ENCODE data around the gene TTLL3. TPM values are rescaled to one million over a fixed set of nuclear protein-coding genes. Genes with fewer than 3 reads are reported as not detected.
A peak's percentile ranks its signal among the peaks of the same experiment; 100 is the strongest.
"Not testable (repeated sequence)": the region's sequence is repeated elsewhere in the genome, so short reads cannot be mapped to it uniquely, and the experiment has no call there.

The TTLL3 gene
- total and polyA plus RNA-seq, 11 donors: 4.7 to 30.3 (median 11.8) TPM

DNA sequence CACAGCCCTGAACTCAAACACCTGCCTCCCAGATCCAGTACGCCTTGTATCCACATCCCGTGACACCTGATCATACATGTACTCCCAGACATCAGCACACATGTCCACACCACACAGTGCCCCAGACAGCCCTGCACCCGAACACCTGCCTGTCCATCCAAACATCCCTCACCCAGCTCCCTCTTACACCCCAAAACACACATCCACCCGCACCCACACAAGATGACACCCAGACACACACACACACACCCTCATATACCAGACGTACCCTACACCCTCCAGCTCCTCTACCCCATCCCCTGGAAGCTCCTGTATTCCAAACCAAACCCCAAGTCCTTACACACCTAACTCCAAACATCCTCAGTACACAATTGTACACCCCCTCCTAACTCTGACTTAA, 41.0 kb upstream of the TTLL3 start:
- WGBS, 4 donors: 69 to 74% (median 73%) methylated on average over 5 of the region's 5 CpGs
- Histone ChIP-seq H3K4me1 (peaks cover 0 to 46% (median 31%) of the 10 kb centered on the region in 12 donors), H3K9me3 (no peaks in the 10 kb centered on the region), H3K4me3 (peak overlapping the region; percentile 58 to 96 (median 78)), H3K27me3 (no peaks in the 10 kb centered on the region), H3K36me3 (peaks cover 0 to 21% (median 8%) of the 10 kb centered on the region in 9 donors), H3K27ac (peak overlapping the region in 9 of 12 donors; percentile 67 to 90 (median 86))
- intact Hi-C loops (cut with DNase I): loop anchor here in 2 of 10 donors (1.0 to 2.0 kb wide), 2 partner anchors 19 to 24 kb away; partner anchors contain the start of genes ARPC4 (in 1 of the 2) and TADA3 (in 1 of the 2)
- DNase-seq (no peak), ATAC-seq (no peak)
- no peak for TF ChIP-seq POLR2A (IDR thresholded peaks at IDR 0.05)
- TF ChIP-seq, protein P1, sequence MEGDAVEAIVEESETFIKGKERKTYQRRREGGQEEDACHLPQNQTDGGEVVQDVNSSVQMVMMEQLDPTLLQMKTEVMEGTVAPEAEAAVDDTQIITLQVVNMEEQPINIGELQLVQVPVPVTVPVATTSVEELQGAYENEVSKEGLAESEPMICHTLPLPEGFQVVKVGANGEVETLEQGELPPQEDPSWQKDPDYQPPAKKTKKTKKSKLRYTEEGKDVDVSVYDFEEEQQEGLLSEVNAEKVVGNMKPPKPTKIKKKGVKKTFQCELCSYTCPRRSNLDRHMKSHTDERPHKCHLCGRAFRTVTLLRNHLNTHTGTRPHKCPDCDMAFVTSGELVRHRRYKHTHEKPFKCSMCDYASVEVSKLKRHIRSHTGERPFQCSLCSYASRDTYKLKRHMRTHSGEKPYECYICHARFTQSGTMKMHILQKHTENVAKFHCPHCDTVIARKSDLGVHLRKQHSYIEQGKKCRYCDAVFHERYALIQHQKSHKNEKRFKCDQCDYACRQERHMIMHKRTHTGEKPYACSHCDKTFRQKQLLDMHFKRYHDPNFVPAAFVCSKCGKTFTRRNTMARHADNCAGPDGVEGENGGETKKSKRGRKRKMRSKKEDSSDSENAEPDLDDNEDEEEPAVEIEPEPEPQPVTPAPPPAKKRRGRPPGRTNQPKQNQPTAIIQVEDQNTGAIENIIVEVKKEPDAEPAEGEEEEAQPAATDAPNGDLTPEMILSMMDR (IDR thresholded peaks at IDR 0.05): no peak

DNA sequence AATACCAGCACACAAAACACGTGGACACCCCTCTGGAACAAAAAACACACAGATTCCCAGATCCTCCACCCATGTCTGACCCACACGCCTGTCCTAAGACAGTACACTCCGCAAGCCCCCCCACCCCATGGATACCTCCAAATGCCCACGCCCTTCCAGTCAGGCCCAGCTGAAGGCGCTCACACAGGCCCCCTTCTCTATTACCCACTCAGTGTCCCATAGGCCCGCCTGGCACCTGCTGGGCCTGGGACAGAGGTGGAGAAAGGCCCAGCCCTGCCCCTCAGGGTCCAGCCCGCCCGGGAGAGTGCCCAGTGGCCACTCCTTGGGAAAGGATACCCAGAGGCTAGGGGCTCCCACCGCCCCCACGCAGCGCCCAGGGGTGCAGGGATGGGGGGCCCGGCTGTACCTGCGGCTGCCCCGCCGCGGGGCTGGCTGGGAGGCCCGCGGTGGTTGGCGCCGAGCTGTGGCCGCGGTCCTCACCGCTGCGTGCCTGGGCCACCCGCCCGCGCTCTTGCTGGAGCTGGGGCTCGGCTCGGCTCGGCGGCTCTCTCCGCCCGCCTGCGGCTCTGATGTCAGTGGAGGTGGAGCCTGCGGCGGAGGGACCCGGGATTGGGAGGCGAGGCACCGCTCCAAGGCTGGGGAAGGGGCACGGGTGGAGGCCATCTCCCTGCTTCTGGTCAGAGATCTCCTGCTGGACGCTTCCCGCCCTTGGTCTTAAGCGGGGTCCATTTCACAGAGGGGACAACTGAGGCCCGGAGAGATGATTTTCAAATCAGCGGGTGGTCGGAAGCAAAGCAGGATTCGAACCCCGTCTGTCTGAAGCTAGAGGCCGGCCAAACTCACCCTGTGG, 40.4 kb upstream of the TTLL3 start, which contains the start of gene CAMK1:
CAMK1 (minus strand) TSS at position 522 of the 850 bp plus-strand sequence. CDS start 2,198 bp downstream, outside the sequence.
- peaks cover 0 to 16% (median 4%) of the 10 kb centered on the region in 9 donors for H3K36me3 ChIP-seq
- 3 to 22% (median 5%) methylated on average over 11 to 49 of the region's 49 CpGs for WGBS, 4 donors
- peak in 1 of 2 donors; percentile 86 for TF ChIP-seq POLR2A (IDR thresholded peaks at IDR 0.05)
- TF ChIP-seq, protein P1 (IDR thresholded peaks at IDR 0.05): no peak
- H3K4me1 ChIP-seq: peaks cover 0 to 46% (median 31%) of the 10 kb centered on the region in 12 donors
- H3K9me3 ChIP-seq: no peaks in the 10 kb centered on the region
- intact Hi-C loops (cut with DNase I): loop anchor here in 2 of 10 donors (1.0 to 2.0 kb wide), 2 partner anchors 19 to 23 kb away; partner anchors contain the start of genes ARPC4 (in 1 of the 2) and TADA3 (in 1 of the 2)
- ATAC-seq (peak; percentile 78 to 96 (median 92)), DNase-seq (peak; percentile 85 to 93 (median 88))
- H3K27ac ChIP-seq: peak within 1 kb of the TSS; percentile 51 to 90 (median 84)
- no peaks in the 10 kb centered on the region for H3K27me3 ChIP-seq
- H3K4me3 ChIP-seq: peak within 1 kb of the TSS; percentile 58 to 96 (median 78)

DNA sequence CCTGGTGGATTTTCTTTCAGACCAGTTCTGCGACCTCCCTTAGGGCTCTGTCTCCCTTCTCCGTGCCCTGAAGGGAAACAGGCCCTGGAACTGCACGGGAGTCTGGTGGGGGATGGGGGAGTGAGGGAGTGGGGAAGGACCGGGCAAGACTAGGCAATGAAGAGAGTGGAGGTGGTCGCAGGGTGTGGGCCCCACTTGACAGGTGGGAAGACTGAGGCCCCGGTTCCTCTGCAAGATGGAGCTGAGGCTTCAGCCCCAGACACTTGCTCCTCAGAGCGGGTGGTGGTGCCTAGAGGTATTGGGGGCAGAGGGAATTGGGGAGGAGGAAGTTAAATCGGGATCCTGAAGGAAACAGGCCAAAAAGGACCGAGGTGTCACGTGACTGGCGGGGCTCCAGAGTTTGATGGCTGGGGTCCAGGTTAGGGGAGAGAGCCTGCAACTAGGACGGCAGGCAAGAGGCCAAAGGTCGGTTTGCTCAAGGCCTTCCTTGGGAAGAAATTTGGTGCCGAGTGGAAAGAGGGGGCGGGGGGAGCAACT, 39.7 kb upstream of the TTLL3 start:
- peak; percentile 83 to 93 (median 87) for DNase-seq
- TF ChIP-seq, protein P1 (IDR thresholded peaks at IDR 0.05): no peak
- no peak for TF ChIP-seq POLR2A (IDR thresholded peaks at IDR 0.05)
- WGBS, 4 donors: 11 to 18% (median 15%) methylated on average over 15 of the region's 15 CpGs

DNA sequence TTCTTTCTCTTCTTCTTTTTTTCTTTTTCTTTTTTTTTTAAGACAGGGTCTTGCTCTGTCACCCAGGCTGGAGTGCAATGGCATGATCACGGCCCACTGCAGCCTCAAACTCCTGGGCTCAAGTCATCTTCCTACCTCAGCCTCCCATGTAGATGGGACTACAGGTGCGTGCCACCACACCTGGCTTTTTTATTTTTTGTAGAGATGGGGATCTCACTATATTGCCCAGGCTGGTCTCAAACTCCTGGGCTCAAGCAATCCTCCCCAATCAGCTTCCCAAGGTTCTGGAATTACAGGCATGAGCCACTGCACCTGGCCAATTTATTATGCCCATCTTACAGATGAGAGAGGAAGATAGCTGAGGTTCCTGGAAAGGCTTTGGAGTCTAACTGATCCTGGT, 39.1 kb upstream of the TTLL3 start:
- H3K4me3 ChIP-seq; H3K9me3 ChIP-seq; H3K27me3 ChIP-seq; intact Hi-C loops (cut with DNase I); H3K36me3 ChIP-seq; ATAC-seq; DNase-seq: not testable (repeated sequence)
- peaks cover 0 to 46% (median 31%) of the 10 kb centered on the region in 12 donors for H3K4me1 ChIP-seq
- WGBS, 4 donors: 88 to 97% (median 92%) methylated on average over 2 of the region's 2 CpGs
- H3K27ac ChIP-seq: peak overlapping the region in 9 of 12 donors; percentile 48 to 90 (median 86)

More for the DNA sequence above, 39.7 kb upstream of the TTLL3 start:
- peak in 3 of 4 donors; percentile 19 to 45 (median 35) for ATAC-seq
- intact Hi-C loops (cut with DNase I): no loop called here
- peaks cover 0 to 46% (median 31%) of the 10 kb centered on the region in 12 donors for H3K4me1 ChIP-seq
- H3K4me3 ChIP-seq: peak overlapping the region; percentile 58 to 96 (median 78)
- peaks cover 0 to 12% (median 0%) of the 10 kb centered on the region in 9 donors for H3K36me3 ChIP-seq
- no peaks in the 10 kb centered on the region for H3K9me3 ChIP-seq
- H3K27ac ChIP-seq: peak overlapping the region; percentile 51 to 90 (median 84)
- no peaks in the 10 kb centered on the region for H3K27me3 ChIP-seq
